Islet precursor cell (in vitro differentiated cells): ENCODE measurements around the gene QPRT.
A peak's percentile ranks its signal among the peaks of the same experiment; 100 is the strongest.
"Not testable (repeated sequence)": the region's sequence is repeated elsewhere in the genome, so short reads cannot be mapped to it uniquely, and the experiment has no call there.

Source experiments
- DNase-seq: peaks from one replicate; pipeline ENCODE4 v3.0.0-alpha.2; 2018

QPRT gene

DNA sequence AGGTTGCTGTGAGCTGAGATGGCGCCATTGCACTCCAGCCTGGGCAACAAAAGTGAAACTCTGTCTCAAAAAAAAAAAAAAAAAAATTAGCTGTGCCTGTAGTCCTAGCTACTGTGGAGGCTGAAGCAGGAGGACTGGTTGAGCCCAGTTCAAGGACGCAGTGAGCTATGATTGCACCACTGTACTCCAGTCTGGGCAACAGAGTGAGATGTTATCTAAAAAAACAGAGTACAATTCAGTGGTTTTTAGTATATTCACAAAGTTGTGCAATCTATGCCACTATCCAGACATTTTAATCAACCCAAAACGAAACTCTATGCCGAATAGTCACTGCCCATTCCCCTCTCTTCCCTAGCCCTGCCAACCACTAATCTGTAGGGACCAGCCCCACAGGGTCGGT is 41.7 kb downstream of the QPRT start:
- no peak for DNase-seq

DNA sequence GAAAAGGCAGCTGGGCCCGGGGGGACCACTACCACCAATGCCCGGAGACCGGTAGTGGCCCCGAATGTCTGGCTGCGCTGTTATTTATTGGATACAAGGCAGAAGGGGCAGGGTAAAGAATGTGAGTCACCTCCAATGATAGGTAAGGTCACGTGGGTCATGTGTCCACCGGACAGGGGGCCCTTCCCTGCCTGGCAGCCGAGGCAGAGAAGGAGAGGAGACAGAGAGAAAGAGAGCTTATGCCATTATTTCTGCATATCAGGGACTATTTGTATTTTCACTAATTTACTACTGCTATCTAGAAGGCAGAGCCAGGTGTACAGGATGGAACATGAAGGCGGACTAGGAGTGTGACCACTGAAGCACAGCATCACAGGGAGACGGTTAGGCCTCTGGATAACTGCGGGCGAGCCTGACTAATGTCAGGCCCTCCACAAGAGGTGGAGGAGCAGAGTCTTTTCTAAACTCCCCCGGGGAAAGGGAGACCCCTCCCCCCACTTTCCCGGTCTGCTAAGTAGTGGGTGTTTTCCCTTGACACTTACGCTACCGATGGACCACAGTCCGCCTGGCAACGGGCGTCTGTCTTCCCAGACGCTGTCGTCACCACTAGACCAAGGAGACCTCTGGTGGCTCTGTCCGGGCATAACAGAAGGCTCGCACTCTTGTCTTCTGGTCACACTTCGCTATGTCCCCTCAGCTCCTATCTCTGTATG is 42.3 kb downstream of the QPRT start:
- peak; percentile 91 for DNase-seq

DNA sequence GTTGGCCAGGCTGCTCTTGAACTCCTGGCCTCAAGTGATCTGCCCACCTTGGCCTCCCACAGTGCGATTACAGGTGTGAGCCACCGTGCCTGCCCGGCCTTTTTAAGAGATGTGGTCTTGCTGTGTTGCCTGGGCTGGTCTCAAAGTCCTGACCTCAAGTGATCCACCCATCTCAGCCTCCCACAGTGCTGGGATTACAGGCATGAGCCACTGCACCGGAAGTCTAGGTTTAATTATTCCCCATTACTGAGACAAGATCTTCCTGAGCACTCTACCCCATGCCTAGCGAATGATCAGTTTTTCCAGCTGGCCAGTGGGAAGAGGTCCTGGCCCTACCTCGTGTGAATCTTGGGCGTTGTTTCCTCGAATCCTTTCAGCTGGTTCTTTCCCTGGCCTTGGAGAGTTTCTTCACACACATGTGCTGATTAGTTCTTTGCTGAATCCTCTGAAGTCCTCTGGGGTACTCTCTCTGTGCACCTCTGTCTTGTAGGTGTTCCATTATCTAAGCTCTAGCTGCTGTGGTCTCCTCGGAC is 47.9 kb downstream of the QPRT start:
- no peak for DNase-seq

DNA sequence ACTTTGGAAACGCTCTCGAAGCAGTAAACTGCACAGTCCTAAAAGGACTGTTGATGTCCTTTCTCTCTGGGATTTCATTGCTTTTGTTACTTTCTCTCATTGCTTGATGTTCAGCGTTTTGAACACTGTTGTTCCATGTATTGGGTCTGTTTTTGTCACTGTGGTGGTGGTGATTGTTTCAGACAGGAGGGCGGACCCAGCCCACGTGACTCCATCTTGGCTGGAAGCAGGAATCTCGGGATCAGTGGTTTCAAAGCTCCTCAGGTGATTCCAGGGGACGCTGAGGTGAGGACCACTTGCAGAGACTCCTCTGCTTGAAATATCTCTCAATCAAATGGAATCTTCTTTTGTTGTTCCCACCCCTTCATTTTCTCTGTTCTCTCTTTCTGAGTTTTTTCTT is 48.5 kb downstream of the QPRT start:
- no peak for DNase-seq

DNA sequence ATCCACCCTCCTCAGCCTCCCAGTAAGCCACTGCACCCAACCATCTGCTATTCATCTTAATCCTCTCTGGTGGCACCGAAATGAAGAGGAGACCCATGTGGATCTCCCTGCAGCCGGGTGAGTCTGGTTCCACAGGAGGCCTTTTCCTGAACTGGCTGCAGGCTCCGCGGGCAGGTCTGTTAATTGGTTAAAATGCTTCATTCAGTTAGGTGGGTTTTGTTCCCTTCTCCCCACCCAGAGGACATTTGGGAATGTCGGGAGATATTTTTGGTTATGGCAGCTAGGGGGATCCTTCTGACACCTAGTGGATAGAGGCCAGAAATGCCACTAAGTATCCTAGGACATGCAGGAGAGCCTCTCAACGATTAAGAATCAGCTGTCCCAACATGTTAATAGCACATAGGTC is 50.1 kb downstream of the QPRT start:
- DNase-seq, result no peak

DNA sequence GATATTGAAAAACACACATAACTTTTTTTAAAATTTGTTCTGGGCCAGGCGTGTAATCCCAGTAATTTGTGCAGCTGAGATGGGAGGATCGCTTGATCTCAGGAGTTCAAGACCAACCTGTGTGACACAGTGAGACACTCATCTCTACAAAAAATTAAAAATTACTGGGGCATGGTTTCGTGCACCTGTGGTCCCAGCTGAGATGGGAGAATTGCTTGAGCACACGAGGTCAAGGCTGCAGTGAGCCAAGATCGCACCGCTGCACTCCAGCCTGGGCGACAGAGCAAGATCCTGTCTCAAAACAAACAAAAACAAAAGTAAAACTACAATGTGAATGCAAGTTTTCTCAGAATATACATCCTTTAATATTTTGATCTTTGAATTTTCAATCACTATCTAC is 51.7 kb downstream of the QPRT start:
- DNase-seq, result no peak

DNA sequence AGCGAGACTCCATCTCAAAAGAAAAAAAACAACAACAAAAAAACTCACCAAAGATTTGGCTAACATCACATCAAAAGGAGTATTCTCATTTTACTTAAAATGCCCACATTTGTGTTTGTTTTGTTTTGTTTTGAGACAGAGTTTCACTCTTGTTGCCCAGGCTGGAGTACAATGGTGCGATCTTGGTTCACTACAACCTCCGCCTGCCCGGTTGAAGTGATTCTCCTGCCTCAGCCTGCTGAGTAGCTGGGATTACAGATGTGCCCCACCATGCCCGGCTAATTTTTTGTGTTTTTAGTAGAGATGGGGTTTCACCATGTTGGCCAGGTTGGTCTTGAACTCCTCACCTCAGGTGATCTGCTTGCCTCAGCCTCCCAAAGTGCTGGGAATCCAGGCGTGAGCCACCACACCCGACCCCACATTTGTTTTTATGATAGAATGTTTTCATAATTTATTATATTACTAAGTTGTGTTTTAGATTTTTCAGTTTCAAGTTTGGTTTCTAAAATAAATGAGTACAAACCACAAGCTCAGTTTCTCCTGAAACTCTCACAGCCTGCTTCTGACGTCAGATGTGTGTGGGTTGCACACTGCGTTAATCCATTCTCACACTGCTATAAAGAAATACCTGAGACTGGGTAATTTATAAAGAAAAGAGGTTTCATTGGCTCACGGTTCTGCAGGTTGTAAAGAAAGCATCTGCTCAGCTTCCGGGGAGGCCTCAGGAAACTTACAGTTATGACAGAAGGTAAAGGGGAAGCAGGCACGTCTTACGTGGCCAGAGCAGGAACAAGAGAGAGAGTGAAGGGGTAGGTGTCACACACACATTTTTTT is 53.0 kb downstream of the QPRT start:
- not testable (repeated sequence) for DNase-seq

DNA sequence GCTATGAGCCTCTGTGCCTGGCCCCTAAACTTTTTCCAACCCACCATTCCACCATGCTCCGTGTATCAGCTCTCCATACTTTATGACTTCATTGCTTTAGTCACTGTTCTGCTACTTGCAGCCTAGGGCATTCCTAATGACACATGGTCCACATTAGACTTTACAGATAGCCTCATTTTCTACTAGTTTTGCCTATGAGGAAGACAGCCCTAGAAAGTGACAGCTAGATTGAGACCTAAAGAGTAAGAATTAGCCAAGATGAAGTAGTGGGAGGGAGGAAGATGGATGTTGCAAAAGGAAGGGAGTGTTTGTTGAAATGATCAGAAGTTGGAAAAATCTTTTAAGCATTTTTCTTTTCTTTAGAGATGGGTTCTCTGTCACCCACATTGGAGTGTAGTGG is 55.8 kb downstream of the QPRT start:
- no peak for DNase-seq

DNA sequence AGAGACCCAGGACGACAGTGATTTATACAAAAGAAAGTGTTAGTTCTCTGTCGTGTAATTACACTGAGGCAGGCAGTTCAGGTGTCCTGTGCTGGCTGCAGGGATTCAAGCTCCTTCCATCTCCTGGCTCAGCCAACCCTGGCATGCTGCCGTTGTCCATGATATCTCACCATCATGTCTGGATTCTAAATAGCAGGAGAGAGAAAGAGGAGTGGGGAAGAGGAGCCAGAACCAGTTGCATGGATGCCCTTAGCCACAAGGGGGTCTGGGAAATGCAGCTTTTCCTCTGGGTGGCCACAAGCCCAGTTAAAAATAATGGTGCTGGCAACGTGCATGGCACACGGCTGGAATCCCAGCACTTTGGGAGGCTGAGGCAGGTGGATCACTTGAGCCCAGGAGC is 57.1 kb downstream of the QPRT start:
- DNase-seq, result no peak

DNA sequence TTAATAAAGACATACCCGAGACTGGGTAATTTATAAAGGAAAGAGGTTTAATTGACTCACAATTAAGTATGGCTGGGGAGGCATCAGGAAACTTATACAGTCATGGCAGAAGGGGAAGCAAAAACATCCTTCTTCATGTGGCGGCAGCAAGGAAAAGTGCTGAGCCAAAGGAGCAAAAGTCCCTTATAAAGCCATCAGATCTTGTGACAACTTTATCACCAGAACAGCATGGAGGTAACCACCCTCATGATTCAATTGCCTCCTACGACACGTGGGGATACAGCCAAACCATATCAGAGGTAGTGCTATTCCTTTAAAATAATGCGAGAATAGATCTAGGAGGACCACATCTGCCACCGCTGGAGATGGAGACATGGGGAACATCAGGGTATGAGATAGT is 57.8 kb downstream of the QPRT start:
- no peak for DNase-seq

DNA sequence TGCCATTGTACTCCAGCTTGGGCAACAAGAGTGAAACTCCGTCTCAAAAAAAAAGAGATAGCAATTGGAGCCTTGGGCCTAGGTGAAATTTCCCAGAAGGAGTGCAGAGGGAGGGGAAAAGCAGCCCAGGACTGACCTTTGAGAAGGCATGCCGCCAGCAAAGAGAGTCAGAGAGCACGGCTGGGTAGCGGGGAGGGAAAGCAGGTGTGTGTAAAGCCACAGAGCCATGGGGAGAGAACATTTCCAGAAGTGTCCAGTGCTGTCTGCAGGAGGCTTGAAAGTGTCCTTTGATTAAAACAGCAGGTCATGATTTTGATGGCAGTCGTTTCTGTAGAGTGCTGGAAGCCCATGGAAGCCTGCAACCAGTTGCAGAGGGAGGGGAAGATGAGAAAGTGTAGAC is 58.7 kb downstream of the QPRT start:
- DNase-seq, result no peak

DNA sequence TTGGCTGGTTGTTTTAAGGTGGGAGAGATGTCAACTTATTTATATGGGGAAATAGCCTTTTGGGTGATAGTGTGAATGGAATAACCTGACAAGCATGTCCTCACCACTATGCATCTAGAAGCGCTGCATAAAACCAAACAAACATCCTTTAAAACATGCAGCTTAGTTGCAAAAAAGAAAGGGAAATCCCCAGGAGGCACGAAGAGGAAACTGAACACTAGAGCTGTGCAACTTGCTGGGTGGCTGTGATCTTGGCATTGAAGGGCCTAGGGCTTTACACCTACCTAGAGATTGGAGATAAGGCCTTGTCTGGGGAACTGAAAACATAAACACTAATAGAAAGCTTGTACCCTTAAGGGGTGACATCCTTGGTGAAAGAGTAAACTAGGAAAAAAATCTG is 59.5 kb downstream of the QPRT start:
- no peak for DNase-seq

DNA sequence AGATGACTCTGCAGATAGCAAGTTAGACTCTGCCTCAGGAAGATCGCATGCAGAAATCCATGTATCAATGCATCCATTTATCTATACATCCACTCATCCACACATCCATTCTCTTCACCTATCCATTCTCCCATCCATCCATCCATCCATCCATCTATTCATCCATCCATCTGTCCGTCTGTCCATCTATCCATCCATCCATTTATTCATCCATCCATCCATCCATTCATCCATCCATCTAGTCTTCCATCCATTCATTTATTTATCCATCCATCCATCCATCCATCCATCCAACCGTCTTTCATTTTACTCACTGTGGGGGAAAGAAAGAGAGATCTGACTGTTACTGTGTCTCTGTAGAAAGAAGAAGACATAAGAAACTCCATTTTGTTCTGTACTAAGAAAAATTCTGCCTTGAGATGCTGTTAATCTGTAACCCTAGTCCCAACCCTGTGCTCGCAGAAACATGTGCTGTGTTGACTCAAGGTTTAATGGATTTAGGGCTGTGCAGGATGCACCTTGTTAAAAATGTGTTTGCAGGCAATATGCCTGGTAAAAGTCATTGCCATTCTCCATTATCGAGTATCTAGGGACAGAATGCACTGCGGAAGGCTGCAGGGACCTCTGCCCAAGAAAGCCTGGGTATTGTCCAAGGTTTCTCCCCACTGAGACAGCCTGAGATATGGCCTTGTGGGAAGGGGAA is 61.1 kb downstream of the QPRT start:
- DNase-seq, result not testable (repeated sequence)

DNA sequence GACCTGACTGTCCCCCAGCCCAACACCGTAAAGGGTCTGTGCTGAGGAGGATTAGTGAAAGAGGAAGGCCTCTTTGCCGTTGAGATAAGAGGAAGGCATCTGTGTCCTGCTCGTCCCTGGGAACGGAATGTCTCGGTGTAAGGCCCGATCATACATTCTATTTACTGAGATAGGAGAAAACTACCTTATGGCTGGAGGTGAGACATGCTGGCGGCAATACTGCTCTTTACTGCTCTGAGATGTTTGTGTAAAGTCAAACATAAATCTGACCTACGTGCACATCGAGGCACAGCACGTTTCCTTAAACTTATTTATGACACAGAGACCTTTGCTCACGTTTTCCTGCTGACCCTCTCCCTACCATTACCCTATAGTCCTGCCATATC is 61.6 kb downstream of the QPRT start:
- DNase-seq, result not testable (repeated sequence)

DNA sequence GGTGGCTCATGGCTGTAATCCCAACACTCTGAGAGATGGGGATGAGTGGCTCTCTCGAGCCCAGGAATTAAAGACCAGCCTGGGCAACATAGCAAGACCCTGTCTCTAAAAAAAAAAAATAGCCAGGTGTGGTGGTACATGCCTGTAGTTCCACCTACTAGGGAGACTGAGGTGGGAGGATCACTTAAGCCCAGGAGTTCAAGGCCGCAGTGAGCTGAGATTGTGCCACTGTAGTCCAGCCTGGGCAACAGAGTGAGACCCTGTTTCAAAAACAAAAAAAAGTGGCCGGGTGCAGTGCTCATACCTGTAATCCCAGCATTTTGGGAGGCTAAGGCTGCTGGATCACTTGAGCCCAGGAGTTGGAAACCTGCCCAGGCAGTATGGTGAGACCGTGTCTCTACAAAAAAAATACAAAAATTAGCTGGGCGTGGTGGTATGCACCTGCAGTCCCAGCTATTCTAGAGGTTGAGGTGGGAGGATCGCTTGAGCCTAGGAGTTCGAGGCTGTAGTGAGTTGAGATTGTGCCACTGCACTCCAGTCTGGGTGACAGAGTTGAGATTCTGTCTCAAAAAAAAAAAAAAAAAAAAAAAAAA is 63.8 kb downstream of the QPRT start:
- no peak for DNase-seq

DNA sequence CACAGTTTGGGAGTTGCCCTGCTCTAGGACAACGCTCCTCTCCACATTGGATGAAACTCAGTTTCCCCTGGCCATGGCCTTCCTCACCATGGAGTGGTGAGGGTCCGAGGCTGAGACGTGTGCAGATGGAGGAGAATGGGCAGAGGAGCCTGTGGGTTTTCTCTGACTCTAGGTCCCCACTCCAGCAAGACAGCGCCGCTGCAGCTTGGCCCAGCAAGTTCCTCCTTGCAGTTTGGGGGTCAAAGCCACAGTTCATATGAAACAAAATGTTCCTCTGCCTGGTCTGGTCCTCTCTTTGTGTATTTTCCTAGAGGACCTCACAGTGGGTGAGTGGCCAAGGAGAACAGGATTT is 64.5 kb downstream of the QPRT start:
- no peak for DNase-seq

DNA sequence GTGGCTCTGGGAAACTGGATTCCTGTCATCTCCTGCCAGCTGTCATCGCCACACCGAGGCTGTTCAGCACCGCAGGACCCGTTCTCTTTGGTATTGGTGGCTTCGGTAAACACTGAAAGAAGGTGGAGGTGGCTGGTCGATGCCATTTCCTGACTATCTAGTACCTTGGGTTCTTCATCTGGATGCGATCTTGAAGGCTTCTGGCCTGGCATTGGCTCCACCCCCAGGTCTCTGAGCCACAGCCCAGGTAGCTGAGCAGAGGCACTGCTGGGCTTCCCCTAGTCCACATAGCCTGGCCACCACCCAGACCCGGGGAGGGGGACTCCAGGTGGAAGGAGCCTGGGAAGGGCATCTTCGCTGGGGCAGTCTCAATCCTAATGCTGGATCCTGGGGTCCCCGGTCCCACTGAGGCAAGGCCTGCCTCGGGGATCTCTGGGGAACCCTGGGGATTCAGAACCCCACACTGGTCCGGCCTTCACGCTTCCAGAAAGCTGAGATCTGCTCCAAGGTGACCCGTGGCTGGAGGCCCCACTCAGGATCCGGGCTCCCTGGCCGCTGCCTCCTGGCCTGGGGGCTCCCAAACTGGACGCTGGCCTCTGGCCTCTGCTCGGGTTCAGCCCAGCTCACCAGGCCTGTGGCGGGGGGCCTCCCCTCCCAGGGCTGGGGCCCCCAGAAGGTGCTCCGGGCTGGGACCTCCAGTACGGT is 65.0 kb downstream of the QPRT start:
- DNase-seq, result no peak

DNA sequence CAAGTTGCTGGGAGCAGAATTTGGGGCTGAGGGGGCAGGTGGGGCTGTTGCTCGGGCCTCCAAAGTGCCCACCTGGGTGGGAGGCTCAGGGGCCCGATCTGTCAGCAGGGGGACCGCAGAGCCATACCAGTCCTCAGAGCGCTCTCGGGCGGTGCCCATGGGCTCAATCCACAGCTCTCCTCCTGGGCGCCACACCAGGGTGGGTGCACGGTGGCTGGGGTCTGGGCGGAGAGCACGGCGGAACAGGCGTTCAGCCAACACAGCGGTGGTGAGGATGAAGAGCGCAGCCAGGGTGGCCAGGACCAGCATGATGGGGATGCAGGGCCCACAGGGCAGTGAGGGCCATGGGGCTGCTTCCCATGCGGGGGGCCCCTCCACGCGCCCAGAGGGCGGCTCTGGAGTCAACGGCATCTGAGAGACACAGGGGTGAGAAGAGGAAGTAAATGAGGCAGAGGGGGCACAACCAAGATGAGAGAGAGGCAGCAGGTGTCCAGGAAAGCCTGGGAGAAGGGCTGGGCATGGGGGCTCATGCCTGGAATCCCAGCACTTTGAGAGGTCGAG is 65.6 kb downstream of the QPRT start:
- no peak for DNase-seq

DNA sequence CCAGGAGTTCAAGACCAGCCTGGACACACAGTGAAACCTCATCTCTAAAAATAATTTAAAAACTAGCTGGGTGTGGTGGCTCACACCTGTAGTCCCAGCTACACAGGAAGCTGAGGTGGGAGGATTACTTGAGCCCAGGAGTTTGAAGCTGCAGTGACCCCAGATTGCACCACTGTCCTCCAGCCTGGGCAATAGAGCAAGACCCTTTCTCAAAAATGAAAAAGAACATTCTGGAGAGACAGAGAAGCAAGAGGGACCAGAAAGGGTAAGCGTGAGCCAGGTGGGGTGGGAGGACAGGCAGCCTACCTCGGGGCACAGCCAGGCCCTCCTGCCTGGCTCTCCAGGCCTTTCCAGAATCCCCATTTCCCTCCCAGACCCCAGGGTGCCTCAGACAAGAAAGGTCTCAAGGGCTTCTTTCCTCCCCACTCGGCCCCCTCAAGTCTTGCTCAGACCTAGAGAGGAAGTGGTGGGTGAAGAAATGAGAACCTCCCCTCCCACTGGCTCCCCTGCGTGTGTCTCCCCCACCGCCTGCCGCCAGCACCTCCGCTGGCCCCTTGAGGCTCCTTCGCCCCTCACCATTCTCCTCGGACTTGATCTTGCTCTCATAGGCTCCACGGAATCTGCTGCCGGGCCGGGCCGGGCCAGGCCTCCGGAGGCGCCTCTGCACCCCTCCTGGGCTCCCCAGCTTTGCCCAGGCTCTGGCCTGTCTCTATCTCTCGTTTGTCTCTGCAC is 66.3 kb downstream of the QPRT start:
- no peak for DNase-seq

DNA sequence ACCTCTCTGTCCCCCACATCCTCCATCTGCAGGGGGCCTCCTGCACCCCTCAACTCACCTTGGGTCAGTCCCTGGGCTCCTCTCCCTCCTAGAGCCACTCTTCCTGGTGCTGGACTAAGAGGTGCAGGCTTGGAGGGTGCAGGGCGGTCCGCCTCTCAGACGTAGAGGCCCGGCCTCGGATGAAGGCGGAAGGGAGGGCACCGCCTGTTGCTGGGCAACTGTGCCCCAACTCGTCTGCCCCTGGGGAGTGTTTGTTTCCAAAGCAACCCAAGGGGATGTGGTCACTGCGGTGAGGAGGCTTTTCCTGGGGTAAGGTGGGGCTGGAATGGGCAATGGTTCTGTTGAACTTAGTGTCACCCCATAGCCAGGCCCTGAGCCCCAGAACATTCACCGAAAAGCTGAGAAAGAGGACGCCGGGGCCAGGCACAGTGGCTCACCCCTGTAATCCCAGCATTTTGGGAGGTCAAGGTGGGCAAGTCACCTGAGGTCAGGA is 66.9 kb downstream of the QPRT start, which contains the start of gene C16orf54:
Gene C16orf54, minus strand, starts transcription at position 138 of the 493 bp plus-strand sequence. CDS start 1,039 bp downstream, outside the sequence.
- DNase-seq, result no peak

DNA sequence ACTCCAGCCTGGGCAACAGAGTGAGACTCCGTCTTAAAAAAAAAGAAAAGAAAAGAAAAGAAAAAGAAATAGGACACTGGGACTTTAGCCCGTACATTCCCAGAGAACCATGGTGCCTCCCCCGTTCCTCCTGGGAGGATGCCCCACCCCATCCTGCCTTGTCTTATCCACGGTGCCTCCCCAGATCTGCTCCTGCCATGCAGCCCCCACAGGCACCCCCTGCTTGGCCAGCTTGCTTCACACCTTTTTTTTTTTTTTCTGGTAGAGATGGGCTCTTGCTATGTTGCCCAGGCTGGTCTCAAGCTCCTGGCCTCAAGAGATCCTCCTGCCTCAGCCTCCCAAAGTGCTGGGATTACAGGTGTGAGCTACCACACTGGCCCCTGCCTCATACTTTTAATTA is 67.5 kb downstream of the QPRT start:
- DNase-seq, result not testable (repeated sequence)
